ENCODE measurements around the gene LDLRAD4.

The LDLRAD4 gene

DNA sequence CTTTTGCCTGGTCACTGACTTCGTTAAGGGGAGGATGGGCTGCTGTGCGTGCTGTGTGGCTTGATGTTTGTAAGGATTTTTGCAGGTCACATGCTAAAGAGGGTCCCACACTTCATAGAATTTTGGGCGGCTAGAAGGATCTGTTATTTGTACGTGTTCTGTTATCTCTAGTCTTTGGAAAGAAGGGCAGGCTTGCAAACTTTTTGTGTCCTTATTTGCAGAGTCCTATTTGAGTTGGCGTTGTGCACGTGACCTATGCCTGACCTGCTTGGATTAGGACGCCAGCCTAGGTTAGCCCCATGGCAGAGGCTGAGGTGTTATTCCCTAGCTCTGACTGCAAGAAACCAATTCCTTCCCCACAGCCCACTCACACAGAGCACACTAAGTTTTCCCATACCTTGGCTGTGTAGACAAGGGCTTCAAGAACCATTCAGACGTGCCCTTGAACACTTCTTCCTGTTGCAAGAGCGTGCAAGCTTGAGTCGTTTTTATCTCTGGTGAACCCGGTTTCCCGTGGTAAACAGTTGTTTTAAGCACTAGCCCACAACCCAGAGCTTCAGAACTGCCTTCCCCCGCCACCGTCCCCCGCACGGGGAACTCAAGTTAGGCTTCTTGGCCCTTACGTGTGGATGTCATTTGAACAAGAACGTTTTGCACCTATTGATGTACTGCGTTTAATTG is 94.6 kb downstream of the LDLRAD4 start:
- TF ChIP-seq, protein P1, sequence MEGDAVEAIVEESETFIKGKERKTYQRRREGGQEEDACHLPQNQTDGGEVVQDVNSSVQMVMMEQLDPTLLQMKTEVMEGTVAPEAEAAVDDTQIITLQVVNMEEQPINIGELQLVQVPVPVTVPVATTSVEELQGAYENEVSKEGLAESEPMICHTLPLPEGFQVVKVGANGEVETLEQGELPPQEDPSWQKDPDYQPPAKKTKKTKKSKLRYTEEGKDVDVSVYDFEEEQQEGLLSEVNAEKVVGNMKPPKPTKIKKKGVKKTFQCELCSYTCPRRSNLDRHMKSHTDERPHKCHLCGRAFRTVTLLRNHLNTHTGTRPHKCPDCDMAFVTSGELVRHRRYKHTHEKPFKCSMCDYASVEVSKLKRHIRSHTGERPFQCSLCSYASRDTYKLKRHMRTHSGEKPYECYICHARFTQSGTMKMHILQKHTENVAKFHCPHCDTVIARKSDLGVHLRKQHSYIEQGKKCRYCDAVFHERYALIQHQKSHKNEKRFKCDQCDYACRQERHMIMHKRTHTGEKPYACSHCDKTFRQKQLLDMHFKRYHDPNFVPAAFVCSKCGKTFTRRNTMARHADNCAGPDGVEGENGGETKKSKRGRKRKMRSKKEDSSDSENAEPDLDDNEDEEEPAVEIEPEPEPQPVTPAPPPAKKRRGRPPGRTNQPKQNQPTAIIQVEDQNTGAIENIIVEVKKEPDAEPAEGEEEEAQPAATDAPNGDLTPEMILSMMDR (conservative IDR thresholded peaks at IDR 0.05; ENCODE audit: low read depth, low read length), result no peak
- no peak overlapping the region for H3K4me3 ChIP-seq (ENCODE audit: low read depth, low read length)
- DNase-seq (ENCODE audit: low read depth), result no peak

DNA sequence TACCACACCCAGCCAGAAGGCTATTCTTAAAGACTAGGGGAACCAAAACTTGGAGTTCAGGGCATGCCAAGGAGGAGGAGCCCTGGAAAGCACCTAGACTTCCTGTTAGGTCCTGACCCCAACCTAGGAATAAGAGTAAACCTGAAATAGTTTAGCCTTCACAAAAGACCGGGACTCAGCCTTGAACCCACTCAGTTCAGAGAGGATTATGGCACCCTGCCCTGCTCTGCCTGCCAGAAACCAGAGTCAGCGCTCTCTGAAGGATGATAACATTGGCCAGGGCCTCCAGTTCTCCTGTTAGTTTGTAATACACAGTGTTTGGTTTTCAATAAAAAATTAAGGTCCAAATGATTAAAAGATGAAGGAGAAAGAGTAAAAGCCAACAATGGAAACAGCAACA is 96.4 kb downstream of the LDLRAD4 start:
- TF ChIP-seq, protein P1 (conservative IDR thresholded peaks at IDR 0.05; ENCODE audit: low read depth, low read length), result no peak
- no peak for DNase-seq (ENCODE audit: low read depth)
- no peak overlapping the region for H3K4me3 ChIP-seq (ENCODE audit: low read depth, low read length)

- no peak for DNase-seq (ENCODE audit: low read depth)
- no peak overlapping the region for H3K4me3 ChIP-seq (ENCODE audit: low read depth, low read length)
- TF ChIP-seq, protein P1 (conservative IDR thresholded peaks at IDR 0.05; ENCODE audit: low read depth, low read length), result no peak
Observed at GRCh38 chr18:13316063-13316462, 97.5 kb downstream of the LDLRAD4 start.

DNA sequence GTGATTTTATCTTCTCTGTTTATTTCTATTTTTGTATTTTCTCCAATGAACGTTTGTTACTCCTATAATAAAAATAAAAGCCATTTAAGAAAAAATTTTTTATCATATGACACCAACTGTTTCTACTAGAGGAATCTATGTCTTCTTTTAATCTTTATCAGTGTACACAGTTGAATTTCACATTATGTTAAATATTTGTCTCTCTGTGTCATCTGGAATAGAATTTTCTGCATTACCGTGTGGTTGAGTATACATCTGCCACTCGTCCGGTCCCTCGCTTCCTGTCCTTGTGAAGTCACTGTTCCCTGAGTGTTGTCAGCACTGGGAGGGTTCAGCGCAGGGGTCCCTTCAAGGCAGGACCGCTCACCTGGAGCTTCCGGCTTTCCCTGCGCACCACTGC is 99.2 kb downstream of the LDLRAD4 start:
- H3K4me3 ChIP-seq (ENCODE audit: low read depth, low read length), result no peak overlapping the region
- TF ChIP-seq, protein P1 (conservative IDR thresholded peaks at IDR 0.05; ENCODE audit: low read depth, low read length), result no peak
- DNase-seq (ENCODE audit: low read depth), result no peak

DNA sequence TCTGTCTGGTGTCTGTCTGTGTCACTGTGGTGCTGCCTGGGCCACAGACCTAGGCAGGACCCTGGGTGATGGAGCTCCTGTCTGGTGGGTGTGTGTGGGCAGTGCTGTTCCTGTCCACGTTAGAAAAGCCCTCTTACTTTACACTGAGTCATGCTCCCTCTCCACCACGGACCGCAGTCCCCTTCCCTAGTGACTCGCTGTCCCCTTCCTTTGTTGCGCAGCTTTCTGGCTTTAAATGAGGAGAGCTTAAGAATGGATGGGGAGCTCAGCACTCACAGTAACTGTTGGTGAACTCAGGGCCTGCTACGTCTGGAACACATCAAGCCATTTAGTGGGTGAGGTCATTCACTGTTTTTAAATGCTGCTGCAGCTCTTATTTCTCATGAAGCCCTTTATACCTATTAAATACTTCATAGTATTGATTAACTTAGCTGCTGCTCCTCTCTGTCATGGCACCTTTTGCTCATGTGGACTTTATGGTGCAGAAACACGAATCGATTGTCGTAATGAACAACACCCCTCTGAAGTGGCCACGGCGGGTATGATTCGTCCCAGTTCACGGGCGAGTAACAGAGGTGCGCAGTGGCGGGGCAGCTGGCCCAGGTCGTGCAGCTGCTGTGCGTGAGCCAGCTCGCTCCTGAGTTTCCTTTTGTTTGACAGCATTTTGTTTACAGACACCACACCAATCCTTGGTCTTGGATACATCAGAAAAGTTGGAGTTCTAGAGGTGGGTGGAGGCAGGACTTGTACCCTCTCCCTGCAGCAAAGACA is 100.4 kb downstream of the LDLRAD4 start:
- DNase-seq (ENCODE audit: low read depth), result no peak
- H3K4me3 ChIP-seq (ENCODE audit: low read depth, low read length), result no peak overlapping the region
- TF ChIP-seq, protein P1 (conservative IDR thresholded peaks at IDR 0.05; ENCODE audit: low read depth, low read length), result no peak

DNA sequence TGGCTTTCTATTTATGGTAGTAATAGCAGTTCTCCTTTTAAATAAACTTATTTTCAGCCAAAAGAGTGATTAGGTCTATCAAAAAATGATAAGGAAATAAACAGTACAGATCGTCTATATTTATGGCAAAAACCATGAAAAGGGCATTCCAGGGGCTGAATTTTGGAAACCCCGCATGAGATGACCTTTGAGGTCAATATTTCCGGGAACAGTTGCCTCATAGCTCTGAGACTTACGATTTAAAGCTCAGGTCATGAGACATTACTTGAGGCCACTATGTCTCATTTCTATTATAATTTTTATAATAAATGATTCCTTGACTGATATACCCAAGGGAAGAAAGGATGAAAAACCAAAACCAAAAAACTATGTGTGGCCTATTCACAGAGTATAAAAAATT is 101.1 kb downstream of the LDLRAD4 start:
- no peak for DNase-seq (ENCODE audit: low read depth)
- H3K4me3 ChIP-seq (ENCODE audit: low read depth, low read length), result no peak overlapping the region
- TF ChIP-seq, protein P1 (conservative IDR thresholded peaks at IDR 0.05; ENCODE audit: low read depth, low read length), result no peak
